ENCODE data around the gene NCKAP5. TPM values are rescaled to one million over a fixed set of nuclear protein-coding genes. Genes with fewer than 3 reads are reported as not detected.

The NCKAP5 gene
- polyA plus RNA-seq, 1 experiment: 2.1 TPM

GRCh38 chr2:132751836-132752235, 816.4 kb downstream of the NCKAP5 start:
- Histone ChIP-seq H3K4me3 (ENCODE audit: low read depth, low read length) (no peak overlapping the region), H3K27me3 (ENCODE audit: control insufficient read depth, insufficient read depth, low read length) (no peaks in the 10 kb centered on the region), H3K36me3 (ENCODE audit: control insufficient read depth, insufficient read depth, low read length) (no peaks in the 10 kb centered on the region)
- no peak for TF ChIP-seq CTCF (IDR thresholded peaks at IDR 0.05; ENCODE audit: insufficient read depth, low read depth, low read length)
- ChIA-PET CTCF (no interaction called here), POLR2A (no interaction called here)
- DNase-seq (ENCODE audit: low read depth): no peak

- ChIA-PET CTCF (interaction anchor here (1.1 kb wide), 1 partner anchor 23 kb away, joined by 3 read pairs; no protein-coding TSS in a partner anchor), POLR2A (no interaction called here)
- DNase-seq (ENCODE audit: low read depth): no peak
- no peak for TF ChIP-seq CTCF (IDR thresholded peaks at IDR 0.05; ENCODE audit: insufficient read depth, low read depth, low read length)
- Histone ChIP-seq H3K27me3 (ENCODE audit: control insufficient read depth, insufficient read depth, low read length) (no peaks in the 10 kb centered on the region), H3K36me3 (ENCODE audit: control insufficient read depth, insufficient read depth, low read length) (no peaks in the 10 kb centered on the region), H3K4me3 (ENCODE audit: low read depth, low read length) (no peak overlapping the region)
Observed at GRCh38 chr2:132750606-132751005, 817.7 kb downstream of the NCKAP5 start.

GRCh38 chr2:132747046-132747445, 821.2 kb downstream of the NCKAP5 start:
- H3K36me3 ChIP-seq (ENCODE audit: control insufficient read depth, insufficient read depth, low read length): no peaks in the 10 kb centered on the region
- ChIA-PET POLR2A (no interaction called here), CTCF (no interaction called here)
- H3K4me3 ChIP-seq (ENCODE audit: low read depth, low read length): no peak overlapping the region
- TF ChIP-seq CTCF (IDR thresholded peaks at IDR 0.05; ENCODE audit: insufficient read depth, low read depth, low read length): no peak
- DNase-seq (ENCODE audit: low read depth): no peak
- no peaks in the 10 kb centered on the region for H3K27me3 ChIP-seq (ENCODE audit: control insufficient read depth, insufficient read depth, low read length)

GRCh38 chr2:132741754-132742153, 826.5 kb downstream of the NCKAP5 start:
- DNase-seq (ENCODE audit: low read depth): no peak
- POLR2A ChIA-PET: no interaction called here
- no peaks in the 10 kb centered on the region for H3K27me3 ChIP-seq (ENCODE audit: control insufficient read depth, insufficient read depth, low read length)

GRCh38 chr2:132740081-132740720, 828.1 kb downstream of the NCKAP5 start:
- no peaks in the 10 kb centered on the region for H3K36me3 ChIP-seq (ENCODE audit: control insufficient read depth, insufficient read depth, low read length)
- no peak for DNase-seq (ENCODE audit: low read depth)
- no peak overlapping the region for H3K4me3 ChIP-seq (ENCODE audit: low read depth, low read length)
- POLR2A ChIA-PET: no interaction called here
- no peaks in the 10 kb centered on the region for H3K27me3 ChIP-seq (ENCODE audit: control insufficient read depth, insufficient read depth, low read length)
- no peak for TF ChIP-seq CTCF (IDR thresholded peaks at IDR 0.05; ENCODE audit: insufficient read depth, low read depth, low read length)
- CTCF ChIA-PET: no interaction called here

More at GRCh38 chr2:132741754-132742153, 826.5 kb downstream of the NCKAP5 start:
- no peak overlapping the region for H3K4me3 ChIP-seq (ENCODE audit: low read depth, low read length)
- no peak for TF ChIP-seq CTCF (IDR thresholded peaks at IDR 0.05; ENCODE audit: insufficient read depth, low read depth, low read length)
- CTCF ChIA-PET: no interaction called here
- no peaks in the 10 kb centered on the region for H3K36me3 ChIP-seq (ENCODE audit: control insufficient read depth, insufficient read depth, low read length)
